AG04449 (cell line): ENCODE data around the gene CISTR.

Source experiments
- CTCF ChIA-PET: fragments of 350-600 bp; formaldehyde crosslinking; extraction: SDS; loops from one replicate; lab custom pipeline; 2021; ENCODE audit warnings: antibody characterized with exemption; lab: Yijun Ruan, JAX
- POLR2A ChIA-PET: fragments of 400-600, 350-600 bp; formaldehyde crosslinking; extraction: SDS; loops from one replicate; lab custom pipeline; 2020; ENCODE audit warnings: antibody characterized with exemption, inconsistent platforms; lab: Yijun Ruan, JAX
- DNase-seq: peaks from one replicate; pipeline ENCODE4 v3.0.0-alpha.2; 2010; ENCODE audit warnings: low read depth, low spot score
- H3K4me3 ChIP-seq: 2 replicates; pipeline ENCODE4 v1.5.1; 2011; ENCODE audit warnings: low read depth, mild to moderate bottlenecking, control low read depth, low read length
- TF ChIP-seq, protein P1 (sequence below): IDR thresholded peaks from one replicate; pipeline ENCODE4 v1.5.1; 2011; ENCODE audit warnings: mild to moderate bottlenecking, moderate library complexity, low read length, control low read depth, inconsistent platforms; ENCODE audit not compliant: insufficient read depth; ENCODE audit errors: missing control alignments

The CISTR gene

DNA sequence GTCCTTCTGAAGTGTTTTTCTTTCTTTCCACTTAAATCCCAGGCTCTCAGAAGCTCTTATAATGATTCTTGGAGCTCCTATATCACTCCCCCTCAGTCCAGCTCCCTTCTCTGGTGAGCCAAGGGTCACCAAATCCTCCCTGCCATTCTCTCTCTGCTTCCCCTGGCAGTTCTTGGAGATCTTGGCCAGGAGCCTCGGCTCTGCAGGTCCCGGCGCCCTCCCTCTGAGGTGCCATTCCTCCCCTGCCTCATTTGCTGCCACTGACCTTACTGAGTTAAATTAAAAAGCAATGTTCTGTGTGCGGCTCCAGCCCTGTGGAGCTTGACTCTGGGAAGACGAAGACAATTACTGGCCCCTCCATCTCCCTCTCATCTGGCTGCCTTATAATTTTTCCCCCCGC is 7.0 kb downstream of the CISTR start:
- TF ChIP-seq, protein P1, sequence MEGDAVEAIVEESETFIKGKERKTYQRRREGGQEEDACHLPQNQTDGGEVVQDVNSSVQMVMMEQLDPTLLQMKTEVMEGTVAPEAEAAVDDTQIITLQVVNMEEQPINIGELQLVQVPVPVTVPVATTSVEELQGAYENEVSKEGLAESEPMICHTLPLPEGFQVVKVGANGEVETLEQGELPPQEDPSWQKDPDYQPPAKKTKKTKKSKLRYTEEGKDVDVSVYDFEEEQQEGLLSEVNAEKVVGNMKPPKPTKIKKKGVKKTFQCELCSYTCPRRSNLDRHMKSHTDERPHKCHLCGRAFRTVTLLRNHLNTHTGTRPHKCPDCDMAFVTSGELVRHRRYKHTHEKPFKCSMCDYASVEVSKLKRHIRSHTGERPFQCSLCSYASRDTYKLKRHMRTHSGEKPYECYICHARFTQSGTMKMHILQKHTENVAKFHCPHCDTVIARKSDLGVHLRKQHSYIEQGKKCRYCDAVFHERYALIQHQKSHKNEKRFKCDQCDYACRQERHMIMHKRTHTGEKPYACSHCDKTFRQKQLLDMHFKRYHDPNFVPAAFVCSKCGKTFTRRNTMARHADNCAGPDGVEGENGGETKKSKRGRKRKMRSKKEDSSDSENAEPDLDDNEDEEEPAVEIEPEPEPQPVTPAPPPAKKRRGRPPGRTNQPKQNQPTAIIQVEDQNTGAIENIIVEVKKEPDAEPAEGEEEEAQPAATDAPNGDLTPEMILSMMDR = no peak
- ChIA-PET POLR2A (no interaction called here), CTCF (interaction anchor here (0.6 to 24.8 kb wide), 27 partner anchors 10 to 615 kb away, joined by 3 to 941 read pairs (median 7); partner anchors contain the start of genes ATP5MC2, CALCOCO1, CISTR and HOXC10)
- no peak for DNase-seq
- no peak overlapping the region for H3K4me3 ChIP-seq

DNA sequence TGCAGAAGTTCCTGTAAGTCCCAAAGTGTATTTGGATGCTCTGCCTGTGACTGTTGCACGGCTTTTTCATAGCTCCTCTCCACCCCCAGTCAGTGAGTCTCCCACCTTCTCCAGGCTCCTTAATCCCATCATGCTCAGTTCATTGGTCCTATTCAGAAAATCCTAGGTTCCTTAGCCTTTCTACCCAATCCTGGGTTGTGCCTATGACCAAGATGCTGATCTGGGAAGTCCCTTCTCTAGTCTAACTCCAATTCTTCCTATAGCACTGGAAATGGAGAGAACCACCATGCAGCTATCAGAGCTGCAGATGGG is 7.7 kb downstream of the CISTR start:
- TF ChIP-seq, protein P1 = no peak
- DNase-seq = no peak
- CTCF ChIA-PET = interaction anchor here (0.6 to 24.8 kb wide), 28 partner anchors 11 to 615 kb away, joined by 3 to 941 read pairs (median 7); partner anchors contain the start of genes ATP5MC2, CALCOCO1, CISTR and HOXC10
- H3K4me3 ChIP-seq = no peak overlapping the region
- POLR2A ChIA-PET = interaction anchor here (0.7 kb wide), 1 partner anchor 44 kb away, joined by 3 read pairs; no protein-coding TSS in a partner anchor

DNA sequence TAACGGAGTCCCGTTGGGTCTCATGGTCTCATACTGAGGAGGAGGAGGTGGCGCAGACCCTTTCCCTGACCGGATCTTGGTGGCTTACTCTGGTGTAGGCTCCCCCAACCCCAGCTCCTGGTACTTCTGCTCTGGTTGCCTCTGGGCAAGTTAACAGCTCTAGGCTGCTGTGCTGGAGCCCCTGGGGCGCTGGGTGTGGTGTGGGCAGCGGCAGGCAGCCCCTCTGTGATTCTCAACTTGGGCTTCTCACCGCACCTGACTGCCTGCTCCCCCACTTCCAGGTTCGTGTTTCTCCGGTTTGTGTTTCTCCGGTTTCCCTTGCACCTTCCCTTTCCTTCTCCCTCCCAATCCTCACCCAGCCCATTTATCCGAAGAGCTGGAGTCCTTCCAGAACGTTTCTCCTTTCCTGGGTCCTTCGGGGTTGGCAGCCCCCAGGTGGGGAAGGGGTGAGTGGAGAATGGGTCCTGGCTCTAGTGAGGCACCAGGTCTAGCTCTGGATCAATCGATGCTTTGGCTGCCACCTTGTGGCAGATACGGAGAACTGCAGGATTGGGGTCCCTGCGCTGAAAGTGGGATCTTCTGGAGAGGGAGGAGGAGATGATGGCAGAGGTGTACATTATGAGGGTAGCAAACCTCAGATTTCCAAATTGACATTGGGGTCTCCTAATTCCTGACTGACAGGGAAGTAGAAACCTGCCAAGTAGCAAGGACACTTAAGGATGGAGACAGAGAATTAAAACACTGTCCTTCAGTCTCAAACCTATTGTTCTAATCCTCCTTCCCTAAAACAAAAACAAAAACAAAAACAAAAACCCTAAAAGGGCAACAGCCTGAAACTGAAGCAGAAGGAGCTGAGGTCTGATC is 8.3 kb downstream of the CISTR start:
- POLR2A ChIA-PET = interaction anchor here (0.6 to 0.7 kb wide), 2 partner anchors 43 to 230 kb away, joined by 3 read pairs; no protein-coding TSS in a partner anchor
- CTCF ChIA-PET = interaction anchor here (0.7 to 24.8 kb wide), 27 partner anchors 11 to 616 kb away, joined by 3 to 941 read pairs (median 7); partner anchors contain the start of genes ATP5MC2, CALCOCO1, CISTR and HOXC10
- no peak overlapping the region for H3K4me3 ChIP-seq
- TF ChIP-seq, protein P1 = peak; percentile 89
- DNase-seq = no peak

- no peak for DNase-seq
- ChIA-PET CTCF (interaction anchor here (1.3 to 24.8 kb wide), 6 partner anchors 10 to 197 kb away, joined by 3 to 941 read pairs (median 390); partner anchors contain the start of genes CALCOCO1 and CISTR), POLR2A (no interaction called here)
- TF ChIP-seq, protein P1 = no peak
- H3K4me3 ChIP-seq = no peak overlapping the region
Measured at GRCh38 chr12:53740130-53740491, 11.7 kb downstream of the CISTR start.

DNA sequence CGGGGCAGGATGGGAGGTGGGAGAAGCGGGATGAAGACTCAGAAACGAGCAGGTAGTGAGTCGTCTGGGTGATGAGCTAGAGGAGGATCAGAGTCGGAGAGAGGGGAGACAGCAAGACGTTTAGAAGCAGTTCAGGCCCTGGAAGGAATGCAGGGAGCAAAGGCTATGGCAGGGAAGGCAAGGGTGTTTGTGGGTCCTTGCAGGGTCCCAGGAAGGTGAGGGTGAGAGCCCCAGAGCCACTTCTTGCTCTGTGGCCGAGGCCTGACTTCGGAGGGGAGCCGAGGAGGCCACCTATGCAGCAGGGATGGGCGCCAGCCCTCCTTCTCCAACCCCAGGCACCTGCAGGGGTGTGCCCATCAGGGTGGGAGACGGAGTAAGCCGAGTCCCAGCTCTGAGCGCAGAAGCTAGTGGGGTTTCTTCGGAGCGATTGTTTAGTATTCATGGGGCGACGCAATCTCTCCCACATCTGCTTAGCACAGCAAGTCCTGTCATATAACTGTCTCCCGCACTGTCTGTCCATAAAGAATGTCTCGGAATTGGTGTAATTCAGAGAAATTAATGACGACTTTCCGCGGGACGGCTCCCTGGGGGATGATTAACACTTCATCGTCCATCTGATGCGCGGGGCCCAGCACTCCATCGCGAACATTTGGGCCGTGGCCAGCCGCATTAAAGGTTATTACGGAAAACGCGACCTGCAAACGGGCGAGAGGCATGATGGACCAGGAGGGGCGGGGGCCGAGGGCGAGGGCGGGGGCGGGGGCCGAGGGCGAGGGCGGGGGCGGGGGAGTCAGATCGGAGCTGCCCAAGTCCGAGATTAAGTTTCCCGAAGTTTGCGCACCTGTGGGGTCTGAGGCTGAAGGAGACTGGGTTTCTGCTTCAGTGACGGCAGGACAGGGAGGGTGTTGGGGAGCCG is 12.3 kb downstream of the CISTR start:
- POLR2A ChIA-PET = no interaction called here
- H3K4me3 ChIP-seq = no peak overlapping the region; the same call in 1 of the 2 replicates
- TF ChIP-seq, protein P1 = no peak
- CTCF ChIA-PET = interaction anchor here (1.3 to 24.8 kb wide), 8 partner anchors 4 to 196 kb away, joined by 3 to 941 read pairs (median 390); partner anchors contain the start of genes CALCOCO1 and CISTR
- DNase-seq = no peak
